Aorta (tissue), 5 donors: ENCODE measurements around the gene DAD1. TPM values are rescaled to one million over a fixed set of nuclear protein-coding genes. Genes with fewer than 3 reads are reported as not detected.
"Not testable (repeated sequence)": the region's sequence is repeated elsewhere in the genome, so short reads cannot be mapped to it uniquely, and the experiment has no call there.

Source experiments
- ATAC-seq: fragments of 200-7000 bp; cut with Tn5 transposase; one replicate; pipeline ENCODE4 v1.9.1; 2022; ENCODE audit warnings: moderate library complexity; ENCODE audit not compliant: low FRiP score
- DNase-seq, 2 donors: peaks; one replicate each; pipeline ENCODE4 v3.0.0-alpha.2; 2020
- H3K27ac ChIP-seq, 2 donors: one replicate each; pipeline ENCODE4 v1.5.1; 2013; ENCODE audit warnings: low read length in 2 of 2, mild to moderate bottlenecking in 2 of 2, moderate library complexity in 2 of 2, control low read depth in 1 of 2, inconsistent platforms in 1 of 2, low read depth in 1 of 2
- H3K27me3 ChIP-seq, 2 donors: one replicate each; pipeline ENCODE4 v1.6.1; 2013; ENCODE audit warnings: control low read depth in 1 of 2, low read length in 1 of 2, mild to moderate bottlenecking in 1 of 2, moderate library complexity in 1 of 2; ENCODE audit not compliant: insufficient read depth in 2 of 2, control insufficient read depth in 1 of 2
- H3K36me3 ChIP-seq, 2 donors: one replicate each; pipeline ENCODE4 v1.6.1; 2013; ENCODE audit warnings: control low read depth in 1 of 2, low read length in 1 of 2, mild to moderate bottlenecking in 1 of 2; ENCODE audit not compliant: insufficient read depth in 2 of 2, control insufficient read depth in 1 of 2
- H3K4me1 ChIP-seq, 2 donors: one replicate each; pipeline ENCODE4 v1.6.1; 2013; ENCODE audit warnings: low read length in 2 of 2, control low read depth in 1 of 2, mild to moderate bottlenecking in 1 of 2, moderate library complexity in 1 of 2; ENCODE audit not compliant: insufficient read depth in 2 of 2, control insufficient read depth in 1 of 2
- H3K4me3 ChIP-seq, 2 donors: one replicate each; pipeline ENCODE4 v1.5.1; 2013; ENCODE audit warnings: low read length in 2 of 2, control low read depth in 1 of 2, mild to moderate bottlenecking in 1 of 2
- H3K9me3 ChIP-seq: one replicate; pipeline ENCODE4 v1.6.1; 2013; ENCODE audit warnings: mild to moderate bottlenecking, low read length; ENCODE audit not compliant: control insufficient read depth
- WGBS, 2 donors: extraction: QIAGEN DNeasy Blood & Tissue Kit; methylation state at CpG; one replicate each; pipeline ENCODE4 v1.1.7; 2013; 5-methylcytosine and 5-hydroxymethylcytosine counted together
- intact Hi-C, 2 donors: fragments of 100-400 bp; cut with DNase I; formaldehyde crosslinking; loops; one replicate each; pipeline versions ENCODE4 v1.14.2 to v1.15.0; 2022
- polyA plus RNA-seq, 2 donors: library from polyadenylated mRNA; stranded (reverse); fragments of 200-250 nt; gene quantifications; one replicate each; pipeline ENCODE4 v1.2.3, GENCODE V29; 2013
- total RNA-seq, 2 donors: library from RNA; stranded (reverse); fragmentation: NEBNext Ultra II Directional; extraction: Animal tissue kit (Norgen Biotek cat#: 25700); gene quantifications; one replicate each; pipeline ENCODE4 v1.2.1, GENCODE V29; 2021
- donor health status: healthy with polysubstance abuse.
- donor health status: Bipolar disorder and iron deficiency.
- donor health status: DM: no; HTN: no; CAD: no.
- donor health status: DM: no; HTN: no; CAD: no.
- donor health status: DM: yes; HTN: yes; CAD: no.

DAD1 gene
- total and polyA plus RNA-seq, 4 donors = 143 to 309 (median 195) TPM

DNA sequence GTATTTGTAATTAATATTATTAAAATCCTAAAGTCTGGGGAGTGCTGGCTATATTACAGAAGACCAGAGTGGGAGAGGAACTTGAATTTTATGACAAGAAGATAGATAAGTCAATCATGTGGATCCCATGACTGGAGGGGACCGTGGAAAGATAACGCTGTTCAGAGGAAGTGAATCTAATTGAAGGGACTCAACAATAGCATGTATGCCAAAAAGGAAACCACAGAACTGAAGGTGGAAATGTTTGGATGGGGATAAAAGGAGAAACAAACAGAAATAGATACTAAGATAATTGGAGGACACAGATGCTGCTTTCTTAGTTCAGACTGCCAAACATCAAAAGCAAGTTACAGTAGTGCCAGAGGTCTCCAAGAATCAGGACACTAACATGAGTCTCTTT, 34.0 kb upstream of the DAD1 start:
- H3K27ac ChIP-seq = no peak overlapping the region
- H3K4me3 ChIP-seq = no peak overlapping the region
- ATAC-seq (no peak), DNase-seq (no peak)
- H3K9me3 ChIP-seq = no peaks in the 10 kb centered on the region
- intact Hi-C loops = no loop called here
- H3K36me3 ChIP-seq = no peaks in the 10 kb centered on the region
- WGBS, 2 donors = 30 to 66% methylated on average over 2 of the region's 2 CpGs
- no peaks in the 10 kb centered on the region for H3K4me1 ChIP-seq
- no peaks in the 10 kb centered on the region for H3K27me3 ChIP-seq

DNA sequence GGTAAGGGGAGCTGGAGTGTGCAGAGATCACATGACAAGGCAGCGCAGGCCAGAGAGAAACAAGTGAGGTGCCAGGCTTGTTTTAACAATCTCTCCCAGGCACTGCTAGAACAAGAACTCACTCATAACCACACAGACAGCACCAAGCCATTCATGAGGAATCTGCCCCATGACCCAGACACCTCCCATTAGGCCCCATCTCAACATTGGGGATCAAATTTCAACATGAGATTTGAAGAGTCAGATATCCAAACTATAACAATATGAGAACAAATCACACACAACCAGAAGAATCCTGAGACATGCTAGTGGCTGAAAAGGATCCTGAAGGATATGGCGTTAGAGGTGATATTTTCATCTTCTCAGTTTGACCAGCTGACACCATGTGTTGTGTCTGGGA, 33.2 kb upstream of the DAD1 start:
- DNase-seq = no peak
- Histone ChIP-seq H3K27ac (no peak overlapping the region), H3K27me3 (no peaks in the 10 kb centered on the region), H3K4me3 (no peak overlapping the region), H3K36me3 (no peaks in the 10 kb centered on the region), H3K9me3 (no peaks in the 10 kb centered on the region), H3K4me1 (no peaks in the 10 kb centered on the region)
- intact Hi-C loops = no loop called here
- ATAC-seq = no peak
- WGBS, 2 donors = 81 to 82% methylated on average over 2 of the region's 2 CpGs

DNA sequence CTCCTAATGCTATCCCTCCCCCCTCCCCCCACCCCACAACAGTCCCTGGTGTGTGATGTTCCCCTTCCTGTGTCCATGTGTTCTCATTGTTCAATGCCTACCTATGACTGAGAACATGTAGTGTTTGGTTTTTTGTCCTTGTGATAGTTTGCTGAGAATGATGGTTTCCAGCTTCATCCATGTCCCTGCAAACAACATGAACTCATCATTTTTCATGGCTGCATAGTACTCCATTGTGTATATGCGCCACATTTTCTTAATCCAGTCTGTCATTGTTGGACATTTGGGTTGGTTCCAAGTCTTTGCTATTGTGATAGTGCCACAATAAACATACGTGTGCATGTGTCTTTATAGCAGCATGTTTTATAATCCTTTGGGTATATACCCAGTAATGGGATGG, 26.7 kb upstream of the DAD1 start:
- H3K36me3 ChIP-seq, H3K27ac ChIP-seq, intact Hi-C loops, H3K9me3 ChIP-seq, H3K4me3 ChIP-seq, DNase-seq, H3K4me1 ChIP-seq, ATAC-seq, H3K27me3 ChIP-seq: not testable (repeated sequence)
- WGBS, 2 donors = 91 to 95% methylated on average over 2 of the region's 2 CpGs

DNA sequence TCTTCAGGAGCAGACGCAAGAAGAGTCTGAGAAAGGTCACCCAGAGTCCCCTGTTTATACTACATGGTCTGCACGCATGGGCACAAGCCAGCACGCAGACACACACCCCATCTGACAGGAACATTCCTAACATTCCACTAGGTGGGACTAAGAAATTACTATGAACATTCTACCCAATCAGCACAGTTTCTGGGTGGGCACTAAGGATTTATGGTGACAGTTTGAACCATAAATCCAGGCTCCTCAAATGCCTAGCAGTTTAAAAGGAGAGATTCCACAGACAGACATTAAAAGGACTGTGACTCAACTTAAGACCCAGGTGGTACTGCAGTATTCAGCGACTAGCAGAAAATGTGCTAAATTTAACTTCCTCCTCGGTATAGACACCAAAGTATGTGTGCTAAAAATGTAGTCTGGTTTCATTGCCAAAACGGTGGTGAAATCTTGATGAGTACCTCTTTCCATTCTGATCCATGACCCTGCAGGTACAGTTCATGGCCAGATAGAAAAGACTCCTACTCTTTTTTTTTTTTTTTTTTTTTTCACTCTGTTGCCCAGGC, 25.3 kb upstream of the DAD1 start:
- Histone ChIP-seq H3K27me3 (no peaks in the 10 kb centered on the region), H3K27ac (peak overlapping the region in 1 of 2 donors; percentile 86), H3K4me1 (peaks cover 0 to 5% of the 10 kb centered on the region in 2 donors), H3K9me3 (no peaks in the 10 kb centered on the region), H3K4me3 (no peak overlapping the region), H3K36me3 (peaks cover 0 to 10% of the 10 kb centered on the region in 2 donors)
- ATAC-seq (peak; percentile 59), DNase-seq (peak in 1 of 2 donors; percentile 63)
- 6% methylated on average over 6 of the region's 6 CpGs for WGBS, 2 donors
- intact Hi-C loops = no loop called here

DNA sequence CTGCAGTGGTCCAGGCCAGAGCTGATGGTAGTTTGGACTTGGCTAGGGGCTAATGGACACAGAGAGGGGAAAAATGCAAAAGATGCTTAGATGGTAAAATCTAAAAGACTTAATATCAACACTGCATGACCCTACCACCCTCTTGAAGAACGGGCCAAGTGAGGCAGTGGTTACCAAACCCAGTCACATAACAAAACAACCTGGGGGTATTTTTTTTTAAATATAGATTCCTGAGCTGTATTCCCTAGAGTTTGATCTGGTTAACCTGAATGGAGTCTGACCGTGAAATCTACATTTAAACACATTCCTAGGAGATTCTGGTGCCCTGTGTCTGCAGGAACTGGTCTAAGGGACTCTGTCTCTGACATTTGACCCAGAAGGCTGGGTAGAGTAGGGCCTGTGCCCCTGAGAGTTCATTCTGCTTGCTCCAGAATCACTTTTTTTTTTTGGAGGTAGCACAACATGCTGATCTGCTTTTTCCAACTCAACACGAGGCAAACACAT, 24.8 kb upstream of the DAD1 start:
- Histone ChIP-seq H3K4me3 (no peak overlapping the region), H3K9me3 (no peaks in the 10 kb centered on the region), H3K36me3 (peaks cover 0 to 10% of the 10 kb centered on the region in 2 donors), H3K27me3 (no peaks in the 10 kb centered on the region), H3K4me1 (peaks cover 0 to 5% of the 10 kb centered on the region in 2 donors), H3K27ac (peak overlapping the region; percentile 74 to 86)
- WGBS, 2 donors = 26 to 29% methylated on average over 3 of the region's 3 CpGs
- DNase-seq (no peak), ATAC-seq (no peak)
- intact Hi-C loops = no loop called here

DNA sequence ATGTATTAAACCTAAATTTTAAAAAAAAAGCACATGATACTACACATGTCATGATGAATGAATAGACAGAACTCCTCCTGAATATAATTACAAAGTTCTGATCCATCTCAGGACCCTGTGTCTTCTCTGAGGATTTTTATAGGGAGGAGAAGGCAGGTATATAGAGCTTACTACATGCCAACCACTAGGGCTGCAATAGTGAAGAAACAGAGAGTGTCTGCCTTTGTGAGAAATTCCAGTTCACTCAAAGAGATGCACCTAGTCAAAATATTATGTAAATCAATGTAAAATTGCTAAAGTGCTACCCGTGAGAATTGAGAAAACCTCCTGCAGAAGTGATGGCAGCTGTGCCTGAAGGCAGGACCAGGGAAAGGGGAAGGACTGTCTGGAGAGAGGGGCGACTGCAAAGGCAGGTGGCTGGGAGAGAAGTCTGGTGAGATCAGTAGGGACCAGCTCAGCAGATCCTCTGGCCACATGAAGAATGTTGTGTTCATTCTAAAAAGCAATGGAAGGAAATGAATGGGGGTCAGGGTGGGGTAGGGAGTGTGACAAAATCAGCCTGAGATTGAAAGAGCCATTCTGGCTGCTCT, 24.2 kb upstream of the DAD1 start:
- Histone ChIP-seq H3K9me3 (no peaks in the 10 kb centered on the region), H3K27ac (peak overlapping the region; percentile 74 to 86), H3K27me3 (no peaks in the 10 kb centered on the region), H3K4me3 (no peak overlapping the region), H3K36me3 (peaks cover under 1 to 11% of the 10 kb centered on the region in 2 donors), H3K4me1 (peaks cover 0 to 5% of the 10 kb centered on the region in 2 donors)
- DNase-seq (no peak), ATAC-seq (no peak)
- 58 to 67% methylated on average over 2 of the region's 2 CpGs for WGBS, 2 donors
- intact Hi-C loops = no loop called here

DNA sequence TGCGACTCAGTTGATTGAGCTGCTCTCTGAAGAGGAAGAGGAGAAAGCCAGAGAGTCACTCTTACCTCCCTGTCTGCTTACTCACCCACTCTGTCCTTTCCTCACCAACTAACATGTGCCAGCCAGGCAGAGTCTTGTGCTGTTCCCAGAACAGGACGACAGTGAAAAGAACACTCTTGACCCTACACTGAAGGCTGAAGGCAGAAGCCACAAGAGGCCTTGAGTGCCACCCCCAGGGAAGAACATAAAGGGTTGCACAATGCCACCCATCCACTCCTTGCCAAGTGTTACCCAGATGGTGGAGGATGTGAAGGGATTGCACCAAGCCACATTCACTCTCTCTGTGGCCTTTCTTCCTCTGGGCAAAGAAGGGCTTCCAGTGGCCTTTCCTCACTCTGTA, 21.9 kb upstream of the DAD1 start:
- Histone ChIP-seq H3K4me1 (peaks cover 0 to 5% of the 10 kb centered on the region in 2 donors), H3K27ac (no peak overlapping the region), H3K36me3 (peaks cover 4 to 15% of the 10 kb centered on the region in 2 donors), H3K4me3 (no peak overlapping the region), H3K27me3 (no peaks in the 10 kb centered on the region), H3K9me3 (no peaks in the 10 kb centered on the region)
- DNase-seq (no peak), ATAC-seq (no peak)
- intact Hi-C loops = loop anchor here in 1 of 2 donors (1.0 kb wide), 1 partner anchor 38 kb away; no protein-coding TSS in a partner anchor
- 93 to 95% methylated on average over 2 of the region's 2 CpGs for WGBS, 2 donors

DNA sequence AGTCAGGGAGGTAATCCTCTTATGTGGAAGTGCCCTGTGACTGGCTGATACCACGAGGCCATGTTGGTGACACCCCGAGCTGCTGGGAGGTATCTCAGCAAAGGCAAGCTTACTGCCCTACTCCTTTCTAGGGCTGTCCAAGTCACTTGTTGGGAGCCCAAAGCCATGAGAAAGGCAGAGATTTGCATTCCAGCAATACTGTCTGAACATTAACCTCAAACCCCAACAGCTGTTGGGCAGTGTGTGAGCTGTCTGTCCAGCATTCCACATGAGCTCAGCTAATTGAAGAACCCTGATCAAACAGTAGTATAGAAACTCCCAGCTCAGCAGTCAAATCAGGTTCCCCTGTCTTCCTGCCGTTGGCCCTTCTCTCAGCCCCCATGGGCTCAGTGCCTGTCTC, 18.3 kb upstream of the DAD1 start:
- Histone ChIP-seq H3K4me3 (no peak overlapping the region), H3K27ac (no peak overlapping the region), H3K4me1 (no peaks in the 10 kb centered on the region), H3K9me3 (no peaks in the 10 kb centered on the region), H3K36me3 (peaks cover 4 to 17% of the 10 kb centered on the region in 2 donors), H3K27me3 (no peaks in the 10 kb centered on the region)
- intact Hi-C loops = no loop called here
- 85 to 90% methylated on average over 3 of the region's 3 CpGs for WGBS, 2 donors
- DNase-seq (no peak), ATAC-seq (no peak)

DNA sequence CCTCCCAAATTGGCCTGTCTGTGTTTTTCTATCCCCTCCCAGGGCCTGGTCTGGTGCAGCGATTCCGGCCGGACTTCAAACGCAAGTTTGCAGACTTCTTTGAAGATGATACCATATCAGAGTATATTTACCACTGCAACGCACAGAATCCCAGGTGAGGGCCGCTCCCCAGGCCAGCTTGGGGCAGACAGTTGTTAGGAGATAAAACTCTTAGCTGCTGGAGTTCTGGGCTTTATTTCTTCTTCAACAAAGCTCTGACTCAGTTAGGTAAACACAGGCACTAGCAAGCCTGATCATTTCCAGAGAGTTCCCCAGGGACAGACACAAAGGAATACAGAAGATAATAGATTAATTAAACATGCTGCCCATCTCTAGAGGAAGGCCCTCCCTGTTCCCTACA, 17.4 kb upstream of the DAD1 start:
- no peaks in the 10 kb centered on the region for H3K27me3 ChIP-seq

More for the DNA sequence above, 17.4 kb upstream of the DAD1 start:
- no peak overlapping the region for H3K27ac ChIP-seq
- intact Hi-C loops = no loop called here
- ATAC-seq = no peak
- DNase-seq = no peak
- H3K4me3 ChIP-seq = no peak overlapping the region
- H3K4me1 ChIP-seq = no peaks in the 10 kb centered on the region
- H3K36me3 ChIP-seq = peaks cover 4 to 19% of the 10 kb centered on the region in 2 donors
- WGBS, 2 donors = 91 to 95% methylated on average over 6 of the region's 6 CpGs
- H3K9me3 ChIP-seq = no peaks in the 10 kb centered on the region
